ENCODE data around the gene ATG2B. TPM values are rescaled to one million over a fixed set of nuclear protein-coding genes. Genes with fewer than 3 reads are reported as not detected.
A peak's percentile ranks its signal among the peaks of the same experiment; 100 is the strongest.

The ATG2B gene
- total and polyA plus RNA-seq, 2 of the 4 experiments (the other 2 are of a cell fraction): 6.9 to 22.0 TPM

DNA sequence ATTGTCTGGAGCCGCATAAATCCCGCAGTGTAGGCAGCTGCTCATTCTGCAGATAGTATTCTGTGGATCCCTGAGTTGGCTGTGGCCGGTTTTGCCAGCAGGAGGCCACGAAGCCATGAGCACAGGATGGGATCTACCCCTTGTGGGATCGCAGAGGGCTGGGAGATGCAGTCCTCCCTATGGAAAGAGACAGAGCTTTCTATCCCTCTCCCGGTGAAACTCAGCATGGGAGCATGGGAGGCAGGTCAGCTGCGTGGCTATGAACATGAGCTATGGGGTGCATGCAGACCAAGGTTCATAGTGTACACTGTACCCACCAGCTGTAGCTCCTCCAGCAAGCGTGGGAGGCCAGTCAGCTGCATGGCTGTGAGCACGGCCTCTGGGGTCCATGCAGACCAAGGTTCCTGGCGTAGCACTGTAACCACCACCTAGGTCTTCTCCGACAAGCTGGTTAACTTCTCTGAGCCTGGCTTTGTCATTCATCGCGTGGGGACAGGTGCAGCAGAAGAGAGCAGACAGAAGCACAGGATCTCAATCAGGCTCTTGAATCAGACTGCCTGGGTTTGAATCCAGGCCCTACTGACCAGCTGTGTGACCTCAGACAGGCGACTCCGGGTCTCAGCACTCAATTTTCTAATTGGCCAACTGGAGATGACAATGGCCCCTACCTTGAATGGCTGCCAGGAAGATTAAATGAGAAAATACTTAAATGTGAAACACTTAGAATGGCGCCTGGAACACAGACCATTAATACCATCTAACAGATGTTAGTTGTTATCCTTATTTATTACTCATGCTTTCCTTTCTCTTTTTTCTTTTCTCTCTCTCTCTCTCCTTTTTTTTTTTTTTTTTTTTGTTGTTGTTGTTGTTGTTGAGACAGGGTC is 101.1 kb downstream of the ATG2B start:
- peak overlapping the region; percentile 86 for H2BK5ac ChIP-seq (ENCODE audit: low read depth, low read length, poor library complexity, severe bottlenecking)
- ChIA-PET CTCF (interaction anchor here (1.0 kb wide), 2 partner anchors 13 to 14 kb away, joined by 3 read pairs; no protein-coding TSS in a partner anchor), POLR2A (ENCODE audit: unreplicated experiment) (no interaction called here)
- H2AFZ ChIP-seq (replicated peaks; ENCODE audit: low read length, poor library complexity): peak overlapping the region; percentile 18
- no peak for ATAC-seq (ENCODE audit: low read depth)
- H3K79me1 ChIP-seq (ENCODE audit: low read depth in 1 of 2, low read length in 2 of 2): peaks cover 32 to 79% of the 10 kb centered on the region in 2 experiments
- H4K91ac ChIP-seq (ENCODE audit: insufficient read depth, low read depth, low read length): peak overlapping the region; percentile 67
- H3K23ac ChIP-seq (ENCODE audit: low read depth, low read length): peak overlapping the region; percentile 7
- peak overlapping the region; percentile 87 for H3K18ac ChIP-seq (ENCODE audit: low read depth, low read length)
- peak overlapping the region; percentile 55; the same call in 2 of the 3 replicates for H2BK15ac ChIP-seq (ENCODE audit: low read depth, low read length)
- H3K14ac ChIP-seq (replicated peaks; ENCODE audit: low read depth, low read length): peak overlapping the region; percentile 67
- H2BK20ac ChIP-seq (ENCODE audit: low read depth, low read length): peak overlapping the region; percentile 72; the same call in 1 of the 2 replicates
- in situ Hi-C loops (cut with MboI; ENCODE audit: low sequenced_read_pairs): loop anchor here (25.0 kb wide), 1 partner anchor 725 kb away; the partner anchor contains the start of gene GLRX5
- no TSS peak for BruUV-seq (replicated peaks)
- H3K4ac ChIP-seq (ENCODE audit: low read depth, low read length): peak overlapping the region; percentile 64
- H3K4me1 ChIP-seq (ENCODE audit: control insufficient read depth, insufficient read depth, low read length): peaks cover 39% of the 10 kb centered on the region
- H2AK5ac ChIP-seq (ENCODE audit: low read depth, low read length): peak overlapping the region; percentile 63; the same call in 1 of the 2 replicates
- DNase-seq: peak; percentile 26
- WGBS, 2 experiments (ENCODE audit: extremely low coverage in 2 of 2, insufficient read length in 1 of 2): 77% methylated on average over 9 of the region's 16 CpGs; no CpG with 5 or more reads in 1 of the 2 experiments
- peak overlapping the region; percentile 16 to 34 for H4K8ac ChIP-seq (ENCODE audit: low read depth in 2 of 2, low read length in 2 of 2)
- TF ChIP-seq POLR2A (IDR thresholded peaks at IDR 0.05; ENCODE audit: low read depth, low read length): peak; percentile 43; the same call in 1 of the 2 replicates
- TF ChIP-seq CTCF (conservative IDR thresholded peaks at IDR 0.05; ENCODE audit: low read depth, low read length): 0 out of 2 replicates have a peak, but pooled peaks have one; percentile 8
- no peak for TF ChIP-seq RAD21 (IDR thresholded peaks at IDR 0.05; ENCODE audit: low read length)
- intact Hi-C loops (cut with micrococcal nuclease): loop anchor here (10.0 kb wide), 1 partner anchor 727 kb away; the partner anchor contains the start of gene GLRX5
- dilution Hi-C loops (cut with HindIII; ENCODE audit: low sequenced_read_pairs, unreplicated experiment): no loop called here
- peaks cover 5% of the 10 kb centered on the region for H3K9me3 ChIP-seq (ENCODE audit: control insufficient read depth, insufficient read depth, low read length)
- peak overlapping the region; percentile 7; the same call in 1 of the 2 replicates for H3K9ac ChIP-seq (ENCODE audit: low read depth, low read length)
- peak overlapping the region; percentile 62 for H2AK9ac ChIP-seq (replicated peaks; ENCODE audit: low read depth, low read length, poor library complexity)
- H3K4me2 ChIP-seq (ENCODE audit: low read depth, low read length): no peak overlapping the region
- no peak overlapping the region for H3K4me3 ChIP-seq (ENCODE audit: insufficient read depth, low read depth, low read length)
- peak overlapping the region; percentile 88 for H3K27ac ChIP-seq (ENCODE audit: insufficient read depth, low read length)
- peaks cover 22% of the 10 kb centered on the region for H3K9me1 ChIP-seq (ENCODE audit: insufficient read depth, low read length)
- H2BK120ac ChIP-seq (ENCODE audit: low read depth, low read length): peak overlapping the region; percentile 47
- H3K36me3 ChIP-seq (ENCODE audit: control insufficient read depth, insufficient read depth, low read length): peaks cover 63% of the 10 kb centered on the region
- peak overlapping the region; percentile 56 for H4K5ac ChIP-seq (ENCODE audit: low read depth, low read length)
- peaks cover 34% of the 10 kb centered on the region for H4K20me1 ChIP-seq (ENCODE audit: insufficient read depth, low read length)
- H3K56ac ChIP-seq (ENCODE audit: extremely low read depth, insufficient read depth, low read length): 0 out of 2 replicates have a peak overlapping the region, but pooled peaks have one; percentile 51
- H3K27me3 ChIP-seq (ENCODE audit: control insufficient read depth, insufficient read depth, low read length): no peaks in the 10 kb centered on the region

All from IMR-90 (cell line).